Measurements from ENCODE around the gene MAST2. TPM values are rescaled to one million over a fixed set of nuclear protein-coding genes. Genes with fewer than 3 reads are reported as not detected.

MAST2 gene
- total and polyA plus RNA-seq, 2 of the 4 experiments (the other 2 are of a cell fraction), result 14.2 to 41.0 TPM

GRCh38 chr1:46080257-46080656, 276.8 kb downstream of the MAST2 start:
- TF ChIP-seq MXI1 (IDR thresholded peaks at IDR 0.05; ENCODE audit: borderline replicate concordance, low read depth, low read length) (no peak), POLR2A (IDR thresholded peaks at IDR 0.05; ENCODE audit: low read depth, low read length) (no peak), CEBPB (IDR thresholded peaks at IDR 0.05; ENCODE audit: low read depth, low read length) (no peak), SMC3 (IDR thresholded peaks at IDR 0.05; ENCODE audit: low read depth, low read length) (no peak), MAZ (IDR thresholded peaks at IDR 0.05; ENCODE audit: borderline replicate concordance, low read depth, low read length) (no peak)
- H4K5ac ChIP-seq (ENCODE audit: low read depth, low read length), result no peak overlapping the region
- BruUV-seq (replicated peaks), result no TSS peak
- H2BK20ac ChIP-seq (ENCODE audit: low read depth, low read length), result no peak overlapping the region
- H3K4me3 ChIP-seq (ENCODE audit: insufficient read depth, low read depth, low read length), result no peak overlapping the region
- intact Hi-C loops (cut with micrococcal nuclease) (no loop called here), dilution Hi-C loops (cut with HindIII; ENCODE audit: low sequenced_read_pairs, unreplicated experiment) (no loop called here), in situ Hi-C loops (cut with MboI; ENCODE audit: low sequenced_read_pairs) (no loop called here)
- no peak overlapping the region for H3K14ac ChIP-seq (replicated peaks; ENCODE audit: low read depth, low read length)
- peaks cover 3% of the 10 kb centered on the region; the same call in 1 of the 2 replicates for H3K4me1 ChIP-seq (ENCODE audit: control insufficient read depth, insufficient read depth, low read length)
- no peak overlapping the region for H2AFZ ChIP-seq (replicated peaks; ENCODE audit: low read length, poor library complexity)
- no CpG with 5 or more reads among the region's 3 CpGs for WGBS, 2 experiments (ENCODE audit: extremely low coverage in 2 of 2, insufficient read length in 1 of 2)
- no peak overlapping the region for H4K91ac ChIP-seq (ENCODE audit: insufficient read depth, low read depth, low read length)
- no peak overlapping the region for H2BK15ac ChIP-seq (ENCODE audit: low read depth, low read length)
- no peak overlapping the region for H2AK5ac ChIP-seq (ENCODE audit: low read depth, low read length)
- H4K20me1 ChIP-seq (ENCODE audit: insufficient read depth, low read length), result no peaks in the 10 kb centered on the region
- H3K9ac ChIP-seq (ENCODE audit: low read depth, low read length), result no peak overlapping the region
- 0 out of 2 replicates have a peak, but pooled peaks cover 2% of the 10 kb centered on the region for H3K36me3 ChIP-seq (ENCODE audit: control insufficient read depth, insufficient read depth, low read length)
- H3K56ac ChIP-seq (ENCODE audit: extremely low read depth, insufficient read depth, low read length), result no peak overlapping the region
- no peak overlapping the region for H2BK120ac ChIP-seq (ENCODE audit: low read depth, low read length)
- H4K8ac ChIP-seq (ENCODE audit: low read depth in 2 of 2, low read length in 2 of 2), result no peak overlapping the region
- no peak overlapping the region for H2BK5ac ChIP-seq (ENCODE audit: low read depth, low read length, poor library complexity, severe bottlenecking)
- H3K23ac ChIP-seq (ENCODE audit: low read depth, low read length), result no peak overlapping the region
- H3K18ac ChIP-seq (ENCODE audit: low read depth, low read length), result no peak overlapping the region
- no peaks in the 10 kb centered on the region; the same call in 1 of the 2 replicates for H3K9me1 ChIP-seq (ENCODE audit: insufficient read depth, low read length)
- POLR2A ChIA-PET (ENCODE audit: unreplicated experiment), result no interaction called here
- peaks cover 0 to 4% of the 10 kb centered on the region in 2 experiments; a peak in 1 of 4 replicates for H3K79me1 ChIP-seq (ENCODE audit: low read depth in 1 of 2, low read length in 2 of 2)
- ATAC-seq (ENCODE audit: low read depth), result no peak
- CTCF ChIA-PET, result no interaction called here
- no peaks in the 10 kb centered on the region for H3K27me3 ChIP-seq (ENCODE audit: control insufficient read depth, insufficient read depth, low read length)
- no peak overlapping the region for H3K4ac ChIP-seq (ENCODE audit: low read depth, low read length)
- H2AK9ac ChIP-seq (replicated peaks; ENCODE audit: low read depth, low read length, poor library complexity), result no peak overlapping the region
- H3K4me2 ChIP-seq (ENCODE audit: low read depth, low read length), result no peak overlapping the region
- H3K9me3 ChIP-seq (ENCODE audit: control insufficient read depth, insufficient read depth, low read length), result no peaks in the 10 kb centered on the region
- no peak overlapping the region for H3K27ac ChIP-seq (ENCODE audit: insufficient read depth, low read length)
- DNase-seq, result no peak

All from IMR-90 (cell line).